GM21367 (cell line): ENCODE results near the gene LAMA2.

ENCODE experiments used
- ATAC-seq: cut with Tn5 transposase; IDR thresholded peaks from one replicate; pipeline ENCODE4 v1.9.1; 2021; ENCODE audit not compliant: unreplicated experiment

LAMA2 gene

DNA sequence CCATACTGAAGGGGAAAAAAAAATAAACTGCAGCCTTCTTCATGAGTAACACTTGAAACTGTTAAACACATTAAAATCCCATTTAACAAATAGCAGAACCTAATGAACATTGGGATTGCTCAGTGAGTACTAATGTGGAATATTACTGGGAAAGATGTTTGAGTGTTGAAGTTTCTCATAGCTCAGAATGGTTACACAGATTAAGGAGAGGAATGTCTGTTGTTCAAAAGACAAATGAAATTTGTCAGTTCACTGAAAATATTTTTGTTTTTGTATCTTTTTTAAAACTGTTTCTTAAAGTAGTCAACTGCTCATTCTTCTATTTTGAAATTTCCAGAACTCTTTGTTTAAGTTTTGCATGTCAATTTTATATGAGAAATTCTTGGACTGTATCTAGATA lies 374.3 kb downstream of the LAMA2 start:
- no peak for ATAC-seq

DNA sequence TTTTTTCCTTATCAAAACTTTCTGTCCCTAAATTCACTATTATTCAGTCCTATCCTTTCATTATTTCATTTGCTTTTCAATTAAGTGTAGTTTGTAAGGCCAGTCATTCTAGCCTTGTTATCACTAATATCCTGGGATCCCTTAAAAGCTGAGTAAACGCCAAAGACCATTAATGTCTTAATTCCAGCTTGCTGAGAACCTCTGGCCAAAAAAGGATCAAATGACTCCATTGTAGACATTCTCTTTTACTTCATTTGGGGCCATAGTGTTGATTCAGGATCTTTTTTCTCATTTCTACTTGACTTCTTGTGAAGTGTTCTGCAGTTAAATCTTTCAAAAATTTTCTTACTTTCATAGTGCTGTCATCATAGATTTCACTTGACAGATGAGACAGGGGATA lies 379.7 kb downstream of the LAMA2 start:
- no peak for ATAC-seq

DNA sequence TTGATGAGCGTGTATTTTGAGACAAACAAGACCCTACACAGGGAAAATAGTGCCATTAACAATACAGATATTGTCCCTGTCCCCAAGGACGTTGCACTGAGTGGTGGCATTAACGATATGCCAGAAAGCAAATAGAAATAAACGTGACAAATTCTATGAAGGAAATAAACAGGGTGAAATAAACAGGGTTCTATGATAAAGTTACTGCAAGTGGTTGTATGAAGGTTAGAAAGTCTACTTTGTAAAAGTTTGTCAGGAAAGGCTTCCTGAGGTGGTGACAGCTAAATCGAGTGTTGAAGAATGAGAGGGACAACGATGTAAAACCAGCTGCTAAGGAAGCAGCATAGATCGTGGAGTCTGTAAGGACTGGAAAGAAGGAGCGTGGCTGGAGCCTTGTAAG lies 380.2 kb downstream of the LAMA2 start:
- no peak for ATAC-seq

DNA sequence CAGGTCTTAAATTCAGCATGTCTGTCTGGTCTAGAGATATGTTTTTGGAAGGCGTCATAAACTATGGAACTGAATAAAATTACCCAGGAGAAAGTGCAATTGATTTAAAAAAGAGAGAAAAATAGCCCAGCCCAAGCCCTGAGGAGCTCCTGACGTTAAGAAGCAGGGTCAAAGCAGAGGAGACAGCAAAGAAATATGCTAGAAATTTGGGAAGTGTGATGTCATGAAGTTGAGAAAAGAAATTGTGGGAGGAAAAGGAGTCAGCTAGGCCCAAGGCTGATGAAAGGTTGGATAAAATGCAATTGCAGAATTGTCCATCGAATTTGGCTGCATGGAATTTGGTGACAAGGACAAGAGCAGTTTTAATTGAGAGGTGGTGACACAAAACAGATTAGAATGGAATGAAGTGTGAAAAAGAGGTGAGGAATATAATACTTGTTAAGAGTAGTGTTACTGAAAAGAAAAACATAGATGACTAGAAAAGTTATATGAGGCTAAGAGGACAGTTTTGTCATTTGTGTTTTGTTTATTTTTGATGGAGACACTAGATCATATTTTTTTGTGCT lies 381.6 kb downstream of the LAMA2 start:
- no peak for ATAC-seq

DNA sequence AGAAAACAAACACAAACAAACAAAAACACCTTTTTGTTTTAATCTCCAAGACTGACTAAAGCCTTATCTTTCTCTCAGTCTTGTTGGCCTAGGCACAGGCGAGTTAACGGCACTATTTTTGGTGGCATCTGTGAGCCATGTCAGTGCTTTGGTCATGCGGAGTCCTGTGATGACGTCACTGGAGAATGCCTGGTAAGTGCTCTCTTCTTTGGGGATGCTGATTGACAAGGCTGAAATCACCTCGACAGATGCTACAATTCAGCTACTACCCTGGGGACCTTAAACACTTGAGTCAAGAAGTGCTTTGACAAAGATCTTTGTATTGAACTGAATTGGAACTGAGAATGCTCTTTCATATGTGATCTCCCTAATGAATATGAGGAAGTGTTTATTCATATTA lies 384.1 kb downstream of the LAMA2 start:
- no peak for ATAC-seq

DNA sequence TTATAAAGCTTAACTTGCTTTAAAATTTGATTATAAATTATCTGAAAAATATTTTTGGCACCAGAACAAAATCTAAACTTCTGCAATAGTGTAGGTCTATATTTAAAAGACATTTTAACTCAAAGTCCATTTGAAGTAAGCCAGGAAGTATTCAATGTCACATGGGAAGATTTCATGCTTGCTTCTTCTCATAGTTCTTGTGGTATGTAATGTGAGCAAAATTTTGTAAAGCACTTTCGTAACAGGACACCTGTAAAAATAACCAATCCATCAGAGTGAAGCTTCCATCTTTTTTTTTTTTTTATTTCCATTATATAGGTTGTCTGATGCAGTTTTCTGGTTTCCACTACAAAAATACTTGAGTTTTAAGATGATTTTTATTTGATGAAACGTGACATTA lies 386.1 kb downstream of the LAMA2 start:
- no peak for ATAC-seq

DNA sequence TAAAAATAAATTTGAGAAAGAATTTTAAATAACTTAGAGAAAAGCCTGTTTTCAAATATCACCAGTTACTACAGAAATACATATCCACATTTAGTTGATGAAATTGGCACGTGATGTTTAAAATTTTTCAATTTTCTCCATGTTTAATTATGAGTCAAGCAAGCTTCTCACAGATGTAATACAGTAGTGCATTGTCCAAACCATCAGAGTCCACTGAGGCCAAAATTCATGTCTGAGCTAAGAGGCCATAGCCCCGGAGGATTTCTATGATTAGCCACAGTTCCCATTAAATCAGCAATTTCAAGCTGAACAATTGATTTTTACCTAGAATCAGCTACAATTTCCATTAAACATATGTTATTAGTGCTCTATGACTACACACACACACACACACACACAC lies 387.0 kb downstream of the LAMA2 start:
- no peak for ATAC-seq

DNA sequence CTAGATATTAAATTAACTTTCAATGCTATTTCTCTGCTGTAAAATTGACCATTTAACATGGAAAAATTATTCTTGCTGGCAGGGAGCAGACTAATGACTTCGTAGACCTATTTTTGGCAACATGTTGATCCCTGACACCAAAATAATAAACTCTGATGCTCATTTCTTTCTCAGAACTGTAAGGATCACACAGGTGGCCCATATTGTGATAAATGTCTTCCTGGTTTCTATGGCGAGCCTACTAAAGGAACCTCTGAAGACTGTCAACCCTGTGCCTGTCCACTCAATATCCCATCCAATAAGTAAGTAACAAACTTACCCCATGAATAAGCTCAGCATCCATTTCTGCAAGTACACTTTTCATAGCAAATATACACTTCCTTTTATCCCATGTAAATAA lies 387.5 kb downstream of the LAMA2 start:
- ATAC-seq, result no peak

DNA sequence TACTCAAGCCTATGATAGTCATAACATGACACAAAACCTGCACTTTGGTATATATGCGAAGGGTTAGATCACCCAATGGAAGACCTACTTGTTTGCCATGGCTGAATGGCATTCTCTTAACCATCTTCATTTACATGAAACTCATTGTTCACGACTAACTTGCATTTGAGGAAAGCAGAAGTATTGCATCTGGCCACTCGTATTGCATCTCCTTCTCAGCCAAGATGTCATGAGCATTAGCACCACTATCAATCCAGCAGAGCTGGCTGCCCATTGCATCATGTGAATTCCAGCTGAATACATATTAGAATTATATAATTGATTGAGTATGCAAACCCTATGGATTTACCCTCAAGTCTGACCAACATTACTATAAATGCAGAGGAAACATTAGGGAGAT lies 390.2 kb downstream of the LAMA2 start:
- no peak for ATAC-seq

DNA sequence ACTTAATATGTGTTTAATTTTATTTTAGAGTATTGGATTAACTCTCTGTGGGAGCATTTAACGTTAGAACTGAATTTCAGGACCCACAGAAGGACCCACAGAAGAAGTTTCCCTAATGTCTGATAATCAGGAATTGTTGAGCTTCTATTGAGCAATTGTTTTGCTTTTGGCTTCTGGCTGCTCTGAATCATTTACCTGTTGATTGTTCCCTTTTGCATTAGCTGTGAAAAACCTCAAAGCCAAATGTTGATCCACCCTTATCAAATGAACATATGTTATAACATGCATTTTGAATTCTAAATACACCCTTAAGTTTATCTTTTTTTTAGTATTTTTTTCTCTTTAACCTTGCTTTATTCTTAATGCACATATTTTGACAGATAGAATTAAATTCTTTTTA lies 393.5 kb downstream of the LAMA2 start:
- ATAC-seq, result no peak

DNA sequence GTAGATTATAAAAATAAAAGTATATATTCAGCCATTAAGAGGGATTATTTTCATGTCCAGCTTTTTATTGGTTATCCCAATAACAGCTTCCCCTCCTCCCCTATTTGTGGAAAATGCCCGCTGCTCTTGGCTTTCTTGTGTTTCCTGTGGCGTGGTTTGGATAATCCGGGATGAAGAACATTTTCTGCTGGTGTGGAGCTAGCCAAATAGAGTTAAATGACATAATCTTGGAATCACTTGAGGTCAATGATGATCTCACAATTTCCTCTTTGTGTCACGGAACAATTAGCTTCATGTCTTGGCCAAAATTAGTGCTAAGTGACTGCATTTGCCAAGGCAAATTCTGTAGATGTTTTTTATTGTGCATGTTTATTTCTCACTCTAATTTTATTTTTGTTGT lies 394.0 kb downstream of the LAMA2 start:
- no peak for ATAC-seq

DNA sequence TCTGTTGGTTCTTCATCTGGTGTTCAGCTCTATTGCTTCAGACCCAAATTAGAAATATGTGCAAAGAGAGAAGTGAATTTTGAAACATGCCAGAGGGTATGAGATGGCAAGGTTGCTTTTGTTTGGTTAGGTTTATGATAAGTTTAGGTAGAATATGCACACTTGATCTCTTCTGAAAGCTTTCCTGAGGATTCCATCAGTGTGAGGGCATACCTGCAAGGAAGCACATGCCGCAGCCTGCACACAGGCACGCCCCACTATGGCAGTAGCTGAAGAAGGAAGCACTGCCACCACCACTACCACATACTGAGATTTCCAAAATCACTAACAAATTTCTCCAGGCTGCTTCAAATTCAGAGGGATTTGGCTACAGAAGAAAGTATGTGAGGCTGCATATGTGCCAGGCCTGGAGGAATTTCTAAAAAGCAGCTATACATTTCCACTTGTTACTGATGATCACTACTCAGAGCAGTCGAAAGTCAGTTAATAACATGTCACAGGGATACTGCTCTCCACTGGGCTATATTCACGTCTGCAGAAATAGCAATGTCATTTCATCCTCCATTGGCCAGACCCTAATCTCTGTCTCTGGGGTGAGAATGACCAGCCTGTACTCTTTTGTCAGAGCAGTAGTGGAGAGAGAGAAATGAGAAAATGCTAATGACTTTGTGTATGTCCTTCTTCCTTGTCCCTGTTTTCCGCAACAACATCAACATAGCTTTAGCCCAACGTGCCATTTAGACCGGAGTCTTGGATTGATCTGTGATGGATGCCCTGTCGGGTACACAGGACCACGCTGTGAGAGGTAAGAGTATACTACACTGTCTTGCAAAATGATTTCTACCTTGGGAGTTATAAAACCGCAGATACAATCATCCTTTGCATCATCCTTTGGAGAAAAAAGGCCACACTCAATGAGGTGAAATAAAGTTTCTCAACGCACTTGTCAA lies 396.7 kb downstream of the LAMA2 start:
- ATAC-seq, result no peak

DNA sequence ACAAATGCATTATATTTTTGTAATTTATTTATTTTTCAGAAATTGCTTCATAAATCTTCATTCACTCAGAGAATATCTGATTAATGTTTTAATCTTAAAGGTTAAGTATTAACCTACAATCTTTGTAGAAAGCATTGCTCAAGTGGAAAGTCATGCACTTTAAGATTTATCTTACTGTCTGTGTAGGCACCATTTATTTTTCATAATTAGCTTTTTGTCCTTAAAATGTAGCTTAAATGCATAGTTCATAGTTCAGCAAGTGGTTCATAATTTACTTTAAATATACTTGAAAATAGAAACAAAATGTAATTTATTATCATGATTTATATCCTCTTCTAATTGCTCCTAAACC lies 397.3 kb downstream of the LAMA2 start:
- no peak for ATAC-seq

DNA sequence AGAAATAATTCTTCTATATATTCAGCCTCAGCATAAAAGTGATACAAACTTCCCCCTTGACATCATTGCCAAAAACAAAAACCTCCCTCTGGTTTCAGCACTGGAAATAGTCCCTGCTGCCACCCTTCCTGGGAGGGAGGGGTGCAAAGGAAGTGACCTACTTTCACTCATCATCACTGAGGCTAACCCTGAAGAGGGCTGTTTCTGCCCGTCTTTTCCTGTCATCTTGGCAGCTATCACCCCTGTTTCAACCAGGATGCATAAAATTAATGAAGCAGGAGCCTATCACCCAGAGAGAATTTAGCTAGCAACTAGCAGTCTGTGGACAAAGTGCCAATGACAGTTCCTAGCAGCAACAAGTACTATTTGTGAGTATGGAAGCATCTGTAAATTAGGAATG lies 397.8 kb downstream of the LAMA2 start:
- ATAC-seq, result no peak

DNA sequence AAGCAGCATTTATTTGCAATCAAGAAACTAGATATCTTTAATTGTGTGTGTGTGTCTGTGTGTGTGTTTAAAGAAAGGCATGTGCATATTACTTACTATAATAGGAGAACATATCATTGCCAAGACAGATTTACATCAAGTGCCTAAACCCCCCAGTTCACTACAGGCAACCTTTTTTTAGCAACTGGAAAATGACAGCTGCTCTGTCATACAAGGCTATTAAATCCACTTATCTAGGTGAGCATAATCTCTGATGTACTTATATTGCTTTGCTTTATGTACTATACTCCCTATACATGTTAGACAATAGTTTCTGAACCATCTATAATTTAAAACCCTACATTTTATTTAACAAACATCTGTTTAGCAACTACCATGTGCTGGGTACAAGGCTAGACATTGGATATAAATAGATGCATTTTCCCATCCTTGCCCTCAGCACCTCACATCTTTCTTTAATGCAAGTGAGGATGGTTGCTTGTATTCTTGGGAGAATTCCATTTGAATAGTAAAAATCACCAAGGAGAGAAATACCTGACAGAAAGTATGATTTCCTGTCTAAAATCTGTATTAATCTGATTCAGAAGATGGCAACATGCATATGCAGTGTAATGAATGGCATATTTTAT lies 398.3 kb downstream of the LAMA2 start:
- no peak for ATAC-seq

DNA sequence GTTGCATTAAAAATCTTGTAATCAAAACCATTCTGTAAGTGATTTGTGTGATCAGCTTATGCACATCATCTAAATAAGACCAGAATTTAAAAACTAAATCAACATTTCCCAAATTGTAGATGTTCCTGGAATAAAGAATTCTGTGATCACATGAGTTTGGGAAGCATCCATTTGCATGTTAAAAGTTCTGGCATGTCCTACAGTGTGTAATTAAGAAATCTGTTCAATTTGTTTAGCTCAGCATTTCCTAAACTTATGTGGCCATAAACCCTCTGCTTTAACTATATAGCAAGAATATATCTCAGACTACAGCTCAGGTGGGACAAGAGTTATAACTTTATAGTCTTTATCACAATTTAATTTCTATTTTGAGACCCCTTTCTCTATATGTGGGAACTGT lies 399.1 kb downstream of the LAMA2 start:
- no peak for ATAC-seq

DNA sequence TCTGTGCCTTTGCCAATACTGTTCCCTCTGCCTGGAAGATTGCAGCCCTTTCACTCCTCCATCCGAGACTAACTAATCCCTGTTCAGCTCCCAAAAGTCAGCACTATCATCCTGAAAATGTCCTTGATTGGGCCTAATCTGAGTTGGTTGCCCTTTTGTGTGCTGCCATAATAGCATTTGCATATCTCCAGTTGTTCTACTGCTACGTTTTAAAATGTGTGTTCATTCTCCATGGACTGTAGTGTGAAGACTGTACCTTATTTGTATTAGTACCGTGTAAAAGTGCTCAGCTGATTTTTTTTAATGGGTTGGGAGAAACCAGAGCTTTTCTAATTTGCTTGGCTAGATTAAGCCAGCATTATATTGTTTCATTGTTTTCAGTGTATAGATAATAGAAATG lies 401.3 kb downstream of the LAMA2 start:
- ATAC-seq, result no peak

DNA sequence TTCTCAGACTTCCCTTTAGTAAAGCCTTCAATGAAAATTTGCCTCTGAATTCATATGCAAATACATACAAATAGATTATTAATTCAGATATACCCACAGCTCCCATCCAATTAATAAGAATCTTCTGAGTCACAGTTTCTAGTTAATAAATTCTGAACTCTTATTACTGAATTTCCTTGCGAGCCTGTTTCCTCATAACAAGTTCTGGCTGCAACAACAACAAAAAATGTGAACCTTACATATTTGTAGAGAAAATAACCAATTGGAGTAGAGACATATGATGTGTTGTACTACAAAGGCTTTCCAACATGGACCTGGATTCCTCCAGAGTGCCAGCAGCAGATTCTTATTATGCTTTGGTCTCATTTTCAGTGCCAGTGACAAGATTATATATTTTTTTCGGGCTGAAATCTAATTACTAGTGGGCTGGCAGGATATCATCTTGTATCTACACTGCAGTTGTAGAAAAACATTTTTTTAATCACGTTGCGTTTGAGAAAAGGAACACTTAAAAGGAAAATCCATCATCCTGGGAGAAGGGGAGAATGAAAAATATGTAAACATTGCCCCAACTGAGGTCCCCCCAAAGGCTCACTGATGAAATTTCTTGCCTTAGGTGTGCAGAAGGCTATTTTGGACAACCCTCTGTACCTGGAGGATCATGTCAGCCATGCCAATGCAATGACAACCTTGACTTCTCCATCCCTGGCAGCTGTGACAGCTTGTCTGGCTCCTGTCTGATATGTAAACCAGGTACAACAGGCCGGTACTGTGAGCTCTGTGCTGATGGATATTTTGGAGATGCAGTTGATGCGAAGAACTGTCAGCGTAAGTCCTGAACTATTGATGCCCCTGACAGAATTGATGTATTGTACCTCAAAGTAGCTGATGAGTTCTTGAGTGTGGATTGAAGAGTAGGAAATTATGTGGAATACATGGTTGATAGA lies 404.6 kb downstream of the LAMA2 start:
- ATAC-seq, result no peak

DNA sequence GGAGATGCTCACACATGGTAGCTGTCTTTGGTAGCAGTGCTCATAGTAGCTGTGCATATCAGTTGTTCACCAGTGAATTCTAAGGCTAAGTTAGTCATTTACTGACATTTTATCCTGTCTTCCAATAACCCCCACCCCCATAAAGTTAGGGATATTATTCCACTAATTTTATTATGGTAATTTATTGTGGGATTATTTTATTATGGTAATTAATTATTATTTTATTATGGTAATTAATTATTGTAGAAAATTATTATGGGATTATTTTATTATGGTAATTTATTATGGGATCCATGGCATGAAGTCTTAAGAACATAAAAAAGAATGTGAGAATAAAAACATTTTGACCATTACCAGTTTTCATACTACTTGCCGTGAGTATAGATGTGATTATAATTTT lies 406.5 kb downstream of the LAMA2 start:
- ATAC-seq, result no peak

DNA sequence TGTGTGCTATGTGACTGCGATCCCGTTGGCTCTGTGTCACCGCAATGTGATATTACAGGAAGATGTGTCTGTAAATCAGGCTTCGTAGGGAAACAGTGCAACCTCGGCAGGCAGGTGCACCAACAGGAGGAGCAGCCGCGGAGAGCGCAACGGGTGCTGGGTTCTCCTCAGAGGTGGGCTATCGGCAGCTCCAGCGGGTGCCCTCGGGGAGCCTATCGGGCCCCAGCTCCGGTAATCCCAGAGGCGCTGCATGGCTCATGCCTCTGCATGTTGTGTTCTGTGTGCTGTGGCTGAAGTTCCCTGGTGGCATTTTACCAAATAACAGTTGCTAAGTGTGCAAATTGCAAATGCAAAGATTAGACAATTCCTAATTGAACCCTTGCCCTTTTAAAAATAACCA lies 409.9 kb downstream of the LAMA2 start:
- no peak for ATAC-seq

DNA sequence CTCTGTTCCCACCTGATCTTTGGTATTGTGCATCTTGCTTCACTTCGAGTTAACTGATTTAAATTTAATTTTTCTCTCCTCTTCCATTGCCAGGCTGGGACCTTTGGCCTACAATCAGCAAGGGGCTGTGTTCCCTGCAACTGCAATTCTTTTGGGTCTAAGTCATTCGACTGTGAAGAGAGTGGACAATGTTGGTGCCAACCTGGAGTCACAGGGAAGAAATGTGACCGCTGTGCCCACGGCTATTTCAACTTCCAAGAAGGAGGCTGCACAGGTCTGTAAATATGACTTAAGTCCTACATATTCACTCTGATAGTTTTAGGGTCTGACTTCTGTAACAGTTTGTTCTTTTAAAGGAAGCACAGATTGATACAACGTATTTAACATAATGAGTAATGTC lies 414.7 kb downstream of the LAMA2 start:
- no peak for ATAC-seq
